Left ventricle myocardium inferior (tissue), 1 donor: ENCODE measurements around the gene HAS3. TPM values are rescaled to one million over a fixed set of nuclear protein-coding genes. Genes with fewer than 3 reads are reported as not detected.
A peak's percentile ranks its signal among the peaks of the same experiment; 100 is the strongest.

Source experiments
- DNase-seq: peaks from one replicate; pipeline ENCODE4 v3.0.0-alpha.2; 2020
- H3K27ac ChIP-seq: fragments of 200-600 bp; replicated peaks from 2 replicates; pipeline ENCODE4 v1.8.0; 2021
- H3K27me3 ChIP-seq: fragments of 200-600 bp; 2 replicates; pipeline ENCODE4 v1.8.0; 2021; ENCODE audit warnings: low read depth
- H3K36me3 ChIP-seq: fragments of 200-600 bp; 2 replicates; pipeline ENCODE4 v1.8.0; 2021
- H3K4me1 ChIP-seq: fragments of 200-600 bp; 2 replicates; pipeline ENCODE4 v1.8.0; 2021
- H3K4me3 ChIP-seq: fragments of 200-600 bp; 2 replicates; pipeline ENCODE4 v1.8.0; 2021; ENCODE audit warnings: mild to moderate bottlenecking, moderate library complexity
- H3K9me3 ChIP-seq: fragments of 200-600 bp; replicated peaks from 2 replicates; pipeline ENCODE4 v1.8.0; 2021
- CTCF ChIP-seq: fragments of 200-600 bp; IDR thresholded peaks from 2 replicates; pipeline ENCODE4 v1.8.0; 2021; ENCODE audit warnings: antibody characterized with exemption, mild to moderate bottlenecking, borderline replicate concordance
- intact Hi-C: fragments of 100-400 bp; cut with micrococcal nuclease; formaldehyde crosslinking; loops from one replicate; pipeline ENCODE4 v1.11.0; 2022
- total RNA-seq: library from RNA; stranded (reverse); fragmentation: NEBNext Ultra II Directional; extraction: Animal tissue kit (Norgen Biotek cat#: 25700); gene quantifications from one replicate; pipeline ENCODE4 v1.2.1, GENCODE V29; 2021
- donor health status: DM: no; HTN: yes; CAD: no; lungs with severe emphysema.

The HAS3 gene
- total RNA-seq, 1 donor from 2014 or later = 0.27 TPM

- intact Hi-C loops = no loop called here
- H3K4me3 ChIP-seq = no peak overlapping the region
- peaks cover 37% of the 10 kb centered on the region for H3K36me3 ChIP-seq
- H3K4me1 ChIP-seq = peaks cover 60% of the 10 kb centered on the region
- H3K27ac ChIP-seq = no peak overlapping the region
- TF ChIP-seq CTCF = no peak
- DNase-seq = no peak
- H3K27me3 ChIP-seq = no peaks in the 10 kb centered on the region
- H3K9me3 ChIP-seq = no peaks in the 10 kb centered on the region
These were observed 9.5 kb downstream of the HAS3 start for GRCh38 chr16:69114976-69115355.

GRCh38 chr16:69115361-69115760, 9.9 kb downstream of the HAS3 start:
- Histone ChIP-seq H3K4me1 (peaks cover 60% of the 10 kb centered on the region), H3K9me3 (no peaks in the 10 kb centered on the region), H3K36me3 (peaks cover 41% of the 10 kb centered on the region), H3K27ac (no peak overlapping the region), H3K4me3 (no peak overlapping the region), H3K27me3 (no peaks in the 10 kb centered on the region)
- intact Hi-C loops = no loop called here
- TF ChIP-seq CTCF = no peak
- no peak for DNase-seq

- H3K4me1 ChIP-seq = peaks cover 60% of the 10 kb centered on the region
- DNase-seq = no peak
- no peaks in the 10 kb centered on the region for H3K27me3 ChIP-seq
- peaks cover 45% of the 10 kb centered on the region for H3K36me3 ChIP-seq
- intact Hi-C loops = no loop called here
- TF ChIP-seq CTCF = no peak
- peak overlapping the region; percentile 54 for H3K27ac ChIP-seq
- no peaks in the 10 kb centered on the region for H3K9me3 ChIP-seq
- H3K4me3 ChIP-seq = no peak overlapping the region
These were observed 10.4 kb downstream of the HAS3 start for GRCh38 chr16:69115837-69116236.

GRCh38 chr16:69116256-69116875, 10.9 kb downstream of the HAS3 start:
- no peak for TF ChIP-seq CTCF
- Histone ChIP-seq H3K4me1 (peaks cover 58% of the 10 kb centered on the region), H3K4me3 (no peak overlapping the region), H3K36me3 (peaks cover 51% of the 10 kb centered on the region), H3K27ac (peak overlapping the region; percentile 54), H3K9me3 (no peaks in the 10 kb centered on the region), H3K27me3 (no peaks in the 10 kb centered on the region)
- DNase-seq = no peak
- intact Hi-C loops = no loop called here

GRCh38 chr16:69116906-69117305, 11.5 kb downstream of the HAS3 start:
- H3K4me1 ChIP-seq = peaks cover 53% of the 10 kb centered on the region
- H3K36me3 ChIP-seq = peaks cover 52% of the 10 kb centered on the region
- H3K9me3 ChIP-seq = no peaks in the 10 kb centered on the region
- intact Hi-C loops = no loop called here
- peak overlapping the region; percentile 54 for H3K27ac ChIP-seq
- H3K4me3 ChIP-seq = no peak overlapping the region
- no peak for DNase-seq
- no peaks in the 10 kb centered on the region for H3K27me3 ChIP-seq
- TF ChIP-seq CTCF = no peak
